HG02852 (cell line): ENCODE data around the gene RUBCN.
"Not testable (repeated sequence)": the region's sequence is repeated elsewhere in the genome, so short reads cannot be mapped to it uniquely, and the experiment has no call there.

Experiments
- ATAC-seq: cut with Tn5 transposase; IDR thresholded peaks from one replicate; pipeline ENCODE4 v1.9.1; 2021; ENCODE audit warnings: mild to moderate bottlenecking, moderate library complexity; ENCODE audit not compliant: unreplicated experiment

The RUBCN gene

DNA sequence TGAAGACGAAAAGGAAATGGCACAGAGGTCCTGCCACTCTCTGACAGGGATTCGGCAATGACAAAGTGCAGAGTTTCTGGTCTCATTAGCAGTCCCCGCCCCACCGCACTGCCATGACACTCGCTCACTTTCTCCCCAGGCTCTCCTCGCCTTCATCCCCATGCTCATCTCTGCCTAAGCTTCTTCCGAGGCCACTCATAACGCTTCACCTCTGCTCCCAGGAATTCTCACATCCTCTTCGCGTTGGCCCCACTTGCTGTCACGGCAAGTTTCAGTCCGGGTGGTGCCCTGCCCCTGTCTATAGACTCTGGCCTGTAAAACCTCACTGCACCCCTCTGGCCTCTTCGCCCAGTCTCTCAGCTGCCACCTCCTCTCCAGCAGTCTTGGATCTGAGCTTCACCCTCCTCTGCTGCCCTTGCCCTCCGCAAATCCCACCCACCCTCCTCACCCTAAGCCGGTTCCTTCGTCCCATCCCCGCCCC, 654 bp downstream of the RUBCN start:
- ATAC-seq: no peak

DNA sequence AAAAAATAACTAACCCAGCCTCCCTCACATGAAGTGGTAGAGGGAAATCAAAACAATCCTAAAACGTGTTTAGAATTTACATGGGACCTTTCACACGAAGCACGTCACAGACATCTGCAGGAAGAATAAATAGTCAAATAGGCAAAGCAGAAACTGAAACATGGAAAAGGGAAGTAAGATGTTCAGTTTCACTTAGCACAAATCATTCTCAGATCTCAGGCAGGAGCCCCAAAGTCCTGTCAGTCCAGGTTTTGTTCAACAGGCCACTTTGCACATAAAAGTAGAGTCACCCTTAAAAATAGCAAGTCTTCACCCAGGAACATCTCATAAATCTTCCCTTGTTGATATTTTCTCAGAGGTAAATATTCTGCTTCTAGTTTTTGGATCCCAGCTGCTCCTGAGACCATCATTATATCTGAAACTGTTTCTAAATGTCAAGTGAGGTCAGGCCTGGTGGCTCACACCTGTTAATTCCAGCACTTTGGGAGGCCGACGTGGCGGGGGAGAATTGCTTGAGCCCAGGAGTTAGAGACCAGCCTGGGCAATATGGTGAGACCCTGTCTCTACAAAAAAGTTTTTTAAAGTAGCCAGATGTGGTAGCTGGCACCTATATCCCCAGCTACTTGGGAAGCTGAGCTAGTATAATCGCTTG, 1.9 kb downstream of the RUBCN start:
- peak; percentile 34 for ATAC-seq

DNA sequence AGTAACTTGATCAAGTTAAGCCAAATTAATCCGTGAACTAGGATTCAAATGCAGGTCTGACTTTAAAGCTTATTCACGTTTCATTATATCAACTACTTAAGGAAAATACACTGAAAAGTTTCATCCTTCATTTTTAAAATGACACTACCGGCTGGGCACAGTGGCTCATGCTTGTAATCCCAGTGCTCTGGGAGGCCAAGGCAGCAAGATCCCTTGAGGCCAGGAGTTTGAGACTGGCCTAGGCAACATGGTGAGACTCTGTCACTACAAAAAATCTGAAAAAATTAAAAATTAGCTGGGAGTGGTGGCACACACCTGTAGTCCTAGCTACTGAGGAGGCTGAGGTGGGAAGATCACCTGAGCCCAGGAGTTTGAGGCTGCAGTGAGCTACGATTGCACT, 3.7 kb downstream of the RUBCN start:
- no peak for ATAC-seq

DNA sequence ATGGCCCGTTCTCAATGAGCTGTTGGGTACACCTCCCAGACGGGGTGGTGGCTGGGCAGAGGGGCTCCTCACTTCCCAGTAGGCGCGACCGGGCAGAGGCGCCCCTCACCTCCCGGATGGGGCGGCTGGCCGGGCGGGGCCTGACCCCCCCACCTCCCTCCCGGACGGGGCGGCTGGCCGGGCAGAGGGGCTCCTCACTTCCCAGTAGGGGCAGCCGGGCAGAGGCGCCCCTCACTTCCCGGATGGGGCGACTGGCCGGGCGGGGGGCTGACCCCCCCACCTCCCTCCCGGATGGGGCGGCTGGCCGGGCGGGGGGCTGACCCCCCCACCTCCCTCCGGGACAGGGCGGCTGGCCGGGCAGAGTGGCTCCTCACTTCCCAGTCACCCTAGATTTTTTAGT, 5.2 kb downstream of the RUBCN start:
- not testable (repeated sequence) for ATAC-seq

DNA sequence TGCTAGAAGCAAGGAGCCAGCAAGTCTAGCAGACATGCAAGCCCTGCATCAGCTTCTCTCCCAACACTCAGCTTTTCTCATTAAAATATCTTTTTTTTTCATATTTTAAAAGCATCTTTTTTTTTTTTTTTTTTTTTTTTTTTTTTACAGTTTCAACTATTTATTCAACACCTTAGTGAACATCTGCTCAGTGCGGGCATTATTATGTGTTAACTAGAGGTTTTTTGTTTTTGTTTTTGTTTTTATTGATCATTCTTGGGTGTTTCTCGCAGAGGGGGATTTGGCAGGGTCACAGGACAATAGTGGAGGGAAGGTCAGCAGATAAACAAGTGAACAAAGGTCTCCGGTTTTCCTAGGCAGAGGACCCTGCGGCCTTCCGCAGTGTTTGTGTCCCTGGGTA, 5.9 kb downstream of the RUBCN start:
- not testable (repeated sequence) for ATAC-seq

DNA sequence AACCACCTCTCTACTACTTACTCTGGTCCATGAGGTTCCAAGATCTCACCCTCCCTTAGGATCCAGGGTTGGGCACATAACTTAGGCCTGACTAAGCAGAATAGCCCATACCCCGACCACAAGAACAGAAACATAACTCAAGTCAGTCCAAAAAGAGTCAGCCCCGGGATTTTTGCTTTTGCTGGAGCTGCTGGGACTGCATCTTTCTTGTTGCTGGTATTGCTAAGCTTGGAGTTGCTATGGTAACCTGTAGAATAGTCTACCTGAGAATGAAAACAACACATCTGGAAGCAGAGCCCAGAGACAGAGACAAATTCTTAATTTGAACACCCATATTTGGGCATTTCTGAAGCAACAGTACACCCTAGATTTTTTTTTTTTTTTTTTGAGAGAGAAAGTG, 6.5 kb downstream of the RUBCN start:
- no peak for ATAC-seq

DNA sequence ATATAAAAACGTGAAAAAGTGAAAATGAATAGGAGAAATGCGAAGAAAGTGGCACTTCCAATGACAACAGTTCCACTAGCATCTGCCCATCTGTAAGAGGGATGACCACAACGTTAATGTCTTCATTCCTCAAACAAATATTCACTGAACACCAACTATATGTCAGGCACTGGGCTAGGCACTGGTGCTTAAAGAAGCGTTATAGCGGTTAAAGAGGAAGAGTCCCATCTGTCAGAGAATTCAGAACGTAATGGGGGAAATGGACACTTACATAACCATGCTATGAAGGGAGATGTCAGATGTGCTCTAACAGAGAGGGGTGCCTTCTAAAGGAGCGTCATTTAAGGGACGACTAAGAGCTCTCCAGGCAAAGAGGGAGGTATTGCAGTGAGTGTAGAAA, 8.2 kb downstream of the RUBCN start:
- ATAC-seq: no peak

DNA sequence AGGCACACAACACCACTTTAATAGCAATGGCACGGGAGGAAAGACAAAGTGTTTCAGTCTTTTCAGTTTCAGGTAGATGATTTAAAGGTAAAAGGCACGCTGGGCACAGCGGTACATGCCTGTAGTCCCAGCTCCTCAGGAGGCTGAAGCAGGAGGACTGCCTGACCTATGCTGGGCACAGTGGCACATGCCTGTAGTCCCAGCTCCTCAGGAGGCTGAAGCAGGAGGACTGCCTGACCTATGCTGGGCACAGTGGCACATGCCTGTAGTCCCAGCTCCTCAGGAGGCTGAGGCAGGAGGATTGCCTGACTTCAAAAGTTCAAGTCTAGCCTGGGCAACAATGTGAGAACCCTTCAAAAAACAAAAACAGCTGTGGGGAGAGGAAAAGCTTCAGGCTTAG, 8.8 kb downstream of the RUBCN start:
- ATAC-seq: not testable (repeated sequence)

DNA sequence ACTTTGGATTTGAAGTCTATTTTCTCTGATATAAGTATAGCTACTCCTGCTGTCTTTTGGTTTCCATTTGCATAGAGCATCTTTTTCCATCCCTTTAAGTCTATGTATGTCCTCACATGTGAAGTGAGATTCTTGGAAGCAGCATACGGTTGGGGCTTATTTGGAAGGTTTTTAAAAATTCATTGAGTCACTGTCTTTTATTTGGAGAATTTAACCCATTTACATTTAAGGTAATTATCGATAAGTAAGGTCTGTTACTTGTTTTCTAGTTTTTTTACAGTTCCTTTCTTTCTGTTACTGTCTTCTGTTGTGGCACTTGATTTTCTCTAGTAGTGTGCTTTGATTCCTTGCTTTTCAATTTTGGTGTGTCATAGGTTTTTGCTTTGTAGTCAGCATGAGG, 14.0 kb downstream of the RUBCN start:
- ATAC-seq: no peak

DNA sequence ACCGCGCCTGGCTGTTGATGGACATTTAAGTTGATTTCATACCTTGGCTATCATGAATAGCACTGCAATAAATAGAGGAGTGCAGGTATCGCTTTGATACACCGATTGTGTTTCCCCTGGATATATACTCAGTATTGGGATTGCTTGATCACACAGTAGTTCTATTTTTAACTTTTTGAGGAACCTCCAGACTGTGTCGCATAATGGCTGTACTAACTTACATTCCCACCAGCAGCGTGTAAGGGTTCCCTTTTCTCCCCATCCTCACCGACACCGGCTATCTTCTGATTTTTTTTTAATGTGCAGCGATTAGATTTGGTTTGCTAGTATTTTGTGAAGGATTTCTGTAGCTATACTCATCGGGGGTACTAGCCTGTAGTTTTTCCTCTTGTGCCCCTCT, 16.0 kb downstream of the RUBCN start:
- ATAC-seq: no peak

DNA sequence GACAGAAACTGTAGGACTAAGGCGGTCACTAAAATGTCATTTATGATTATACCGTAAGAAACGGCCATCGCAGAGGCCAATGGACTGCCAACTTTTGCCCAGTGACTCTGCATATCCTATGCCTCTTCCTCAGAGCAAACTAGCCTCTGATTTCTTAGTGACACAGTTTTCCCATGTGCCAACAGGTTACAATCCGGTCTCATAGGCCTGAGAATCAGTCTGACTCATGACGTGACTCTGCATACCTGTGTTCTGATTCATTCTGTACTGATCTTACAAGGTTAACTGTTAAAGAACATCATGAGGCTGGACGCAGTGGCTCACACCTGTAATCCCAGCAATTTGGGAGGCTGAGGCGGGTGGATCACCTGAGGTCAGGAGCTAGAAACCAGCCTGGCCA, 17.8 kb downstream of the RUBCN start:
- ATAC-seq: no peak

DNA sequence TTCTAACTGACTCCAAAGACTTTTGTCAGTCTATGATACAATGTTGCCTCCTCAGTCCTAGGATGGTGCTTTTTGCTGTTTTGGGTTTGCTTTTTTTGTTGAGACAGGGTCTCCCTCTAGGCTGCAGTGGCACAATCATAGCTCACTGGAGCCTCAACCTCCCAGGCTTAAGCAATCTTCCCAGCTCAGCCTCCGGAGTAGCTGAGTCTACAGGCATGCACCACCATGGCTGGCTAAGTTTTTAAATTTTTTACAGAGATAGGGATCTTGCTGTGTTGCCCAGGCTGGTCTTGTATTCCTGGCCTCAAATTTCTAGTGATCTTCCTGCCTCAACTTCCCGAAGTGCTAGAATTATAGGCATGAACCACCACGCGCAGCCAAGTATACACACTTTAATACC, 22.5 kb downstream of the RUBCN start:
- ATAC-seq: no peak

DNA sequence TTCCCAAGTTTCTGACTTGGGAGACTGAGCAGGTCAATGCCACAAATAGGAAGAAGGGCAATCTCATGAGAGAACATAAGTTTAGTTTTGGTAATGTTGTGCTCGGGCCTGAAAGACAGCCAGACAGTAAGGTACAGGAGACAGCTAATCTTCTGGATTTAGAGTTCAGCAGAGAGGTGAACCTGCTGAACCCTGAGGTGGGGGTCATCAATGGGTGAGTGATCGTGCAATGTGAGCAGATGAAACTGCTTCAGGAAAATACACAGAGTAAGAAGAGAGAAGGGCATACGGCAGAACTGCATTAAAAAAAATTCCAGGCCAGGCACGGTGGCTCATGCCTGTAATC, 23.3 kb downstream of the RUBCN start:
- ATAC-seq: no peak

DNA sequence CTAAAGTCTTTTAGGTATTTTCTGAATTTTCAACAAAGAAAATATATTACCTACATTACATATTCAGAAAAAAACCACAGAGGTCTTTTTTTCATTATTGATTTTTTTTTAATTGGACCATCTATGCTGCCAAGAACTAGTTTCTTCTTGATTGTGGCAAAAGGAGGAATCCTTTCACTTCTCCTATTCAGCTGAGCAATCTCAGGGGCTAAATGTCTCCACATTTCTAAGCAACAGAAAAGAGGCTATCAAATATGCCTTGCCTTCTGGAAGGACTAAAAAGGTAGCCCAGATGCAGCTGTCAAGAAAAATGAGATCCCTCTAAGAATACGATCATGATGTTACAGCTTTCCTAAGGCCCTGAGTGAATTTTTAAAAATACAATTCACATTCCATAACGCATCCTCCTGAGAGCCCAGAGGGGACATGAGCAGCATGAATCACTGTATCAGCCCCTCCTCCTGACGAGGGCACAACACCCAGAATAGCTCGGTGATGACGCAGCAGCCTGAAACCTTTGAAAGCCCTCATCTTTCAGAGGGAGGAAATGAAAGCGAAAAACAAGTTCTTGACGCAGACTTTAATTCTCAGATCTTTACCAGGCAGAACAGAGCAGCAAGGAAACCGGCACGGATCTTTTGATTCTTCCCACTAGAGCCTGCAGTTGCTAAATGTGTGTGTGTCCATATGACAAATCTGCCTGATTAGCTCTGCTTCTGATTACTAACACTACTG, 24.6 kb downstream of the RUBCN start:
- peak; percentile 92 for ATAC-seq

DNA sequence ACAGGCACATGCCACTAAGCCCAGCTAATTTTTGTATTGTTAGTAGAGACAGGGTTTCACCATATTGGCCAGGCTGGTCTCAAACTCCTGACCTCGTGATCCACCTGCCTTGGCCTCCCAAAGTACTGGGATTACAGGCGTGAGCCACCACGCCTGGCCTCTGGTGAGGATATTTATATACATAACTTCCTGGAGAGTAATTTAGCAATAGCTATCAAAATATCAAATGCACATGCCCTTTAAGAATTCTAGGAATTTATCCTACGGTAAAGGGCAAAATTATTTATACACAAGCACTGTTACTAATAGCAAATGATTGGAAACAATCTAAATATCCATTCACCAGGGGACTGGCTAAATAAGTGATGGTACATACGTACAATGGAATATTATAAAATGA, 25.7 kb downstream of the RUBCN start:
- not testable (repeated sequence) for ATAC-seq

DNA sequence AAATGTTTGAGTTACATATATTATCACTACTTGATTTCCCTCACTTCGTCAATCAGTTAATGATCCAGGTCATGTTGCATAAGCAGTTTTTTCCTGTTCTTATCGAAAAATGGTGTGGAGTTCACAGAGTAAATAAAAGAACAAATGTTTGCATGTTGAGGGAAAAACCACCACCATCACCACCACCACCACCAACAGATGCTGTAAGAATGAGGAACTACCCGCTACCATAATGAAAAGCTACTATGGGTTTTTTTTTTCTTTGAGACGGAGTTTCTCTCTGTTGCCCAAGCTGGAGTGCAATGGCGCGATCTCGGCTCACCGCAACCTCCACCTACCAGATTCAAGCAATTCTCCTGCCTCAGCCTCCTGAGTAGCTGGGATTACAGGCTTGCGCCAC, 27.6 kb downstream of the RUBCN start:
- ATAC-seq: no peak

DNA sequence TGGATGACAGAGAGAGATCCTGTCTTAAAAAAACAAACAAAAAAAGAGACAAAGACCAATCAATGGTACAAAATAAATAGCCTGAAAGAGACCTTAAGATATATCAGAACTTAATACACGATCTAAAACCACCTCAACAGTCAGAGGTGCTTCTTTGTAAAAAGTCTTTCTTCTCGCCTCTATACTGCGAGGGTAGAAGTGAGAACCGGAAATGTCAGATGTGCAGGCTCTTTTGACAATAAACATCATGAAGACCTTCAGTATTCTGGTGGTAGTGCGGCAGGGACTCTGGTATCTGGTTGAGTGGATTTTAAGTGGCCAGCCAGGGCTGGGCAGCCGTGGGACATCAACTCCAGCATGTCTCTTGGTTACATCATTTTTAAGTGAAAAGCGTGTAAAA, 30.0 kb downstream of the RUBCN start:
- ATAC-seq: no peak

DNA sequence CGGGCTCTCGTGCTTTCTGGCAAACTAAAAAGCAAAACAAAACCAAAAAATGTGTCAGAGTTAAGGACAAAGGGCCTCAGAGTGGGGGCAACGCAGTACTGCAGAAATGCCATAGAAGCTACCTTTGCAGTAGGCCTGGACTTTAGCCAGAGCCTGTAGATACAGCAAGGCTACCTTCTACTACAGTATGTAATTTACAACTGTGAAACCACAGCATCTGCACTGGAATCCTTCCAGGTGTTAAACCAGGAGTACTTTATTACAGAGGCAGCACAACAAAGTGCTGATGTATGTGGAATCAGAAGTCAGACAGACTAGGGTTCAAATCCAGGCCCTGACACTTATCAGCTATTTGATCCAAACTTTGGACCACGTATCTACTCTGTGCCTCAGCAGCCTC, 34.9 kb downstream of the RUBCN start:
- ATAC-seq: no peak

DNA sequence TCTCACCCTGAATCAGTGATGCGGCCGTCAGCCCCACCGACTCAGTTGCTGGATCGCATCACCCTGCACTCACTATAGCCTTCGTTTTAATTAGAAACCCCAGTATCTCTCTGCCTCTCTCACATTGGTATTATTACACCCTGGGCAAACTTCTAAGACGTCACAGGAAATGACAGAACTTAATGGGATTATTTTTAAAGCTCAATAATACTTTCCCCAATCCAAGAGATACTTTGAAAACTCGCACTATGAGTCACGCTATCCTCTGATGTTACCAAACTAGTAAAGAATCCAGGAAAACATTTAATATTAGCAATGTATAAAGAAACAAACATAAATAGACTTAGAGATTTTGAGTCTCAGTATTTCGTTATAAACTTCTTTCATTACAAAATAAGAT, 36.6 kb downstream of the RUBCN start:
- no peak for ATAC-seq

DNA sequence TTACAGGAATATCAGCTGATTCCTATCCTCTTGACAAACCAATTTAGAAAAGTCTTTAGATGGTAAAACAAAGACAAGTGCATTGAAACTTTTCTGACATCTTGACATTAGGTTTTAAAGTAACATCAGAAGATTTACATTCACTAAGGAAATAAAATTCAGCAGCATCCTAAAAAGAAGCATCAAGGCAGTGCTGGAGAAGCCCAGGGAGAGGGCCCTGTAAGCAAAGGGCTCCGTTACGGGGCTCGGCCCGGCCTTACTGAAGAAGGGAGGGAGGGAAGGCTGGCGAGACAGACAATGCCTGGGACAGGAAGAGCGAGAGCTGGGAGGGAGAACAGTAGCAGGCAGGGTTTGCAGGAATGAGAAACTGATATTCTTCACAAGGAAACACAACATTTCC, 39.3 kb downstream of the RUBCN start:
- no peak for ATAC-seq

DNA sequence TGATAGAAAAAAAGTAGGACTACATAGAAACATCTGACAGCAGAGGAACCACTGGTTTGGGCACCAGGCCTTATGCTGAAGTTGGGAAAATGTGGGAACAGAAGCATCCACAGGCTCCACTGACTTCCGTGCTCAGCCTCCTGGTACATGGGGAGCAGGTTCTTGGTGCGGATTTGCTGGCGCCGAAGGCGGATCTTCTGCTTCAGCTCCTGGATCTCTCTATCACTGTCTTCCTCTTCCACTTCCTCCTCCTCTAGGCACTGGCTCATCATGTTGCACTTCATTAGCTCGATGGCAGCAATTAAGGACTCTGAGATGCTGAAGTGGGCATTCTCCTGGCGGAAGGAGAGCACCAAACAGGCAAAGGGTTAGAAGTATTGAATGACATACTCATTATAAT, 42.5 kb downstream of the RUBCN start:
- no peak for ATAC-seq

DNA sequence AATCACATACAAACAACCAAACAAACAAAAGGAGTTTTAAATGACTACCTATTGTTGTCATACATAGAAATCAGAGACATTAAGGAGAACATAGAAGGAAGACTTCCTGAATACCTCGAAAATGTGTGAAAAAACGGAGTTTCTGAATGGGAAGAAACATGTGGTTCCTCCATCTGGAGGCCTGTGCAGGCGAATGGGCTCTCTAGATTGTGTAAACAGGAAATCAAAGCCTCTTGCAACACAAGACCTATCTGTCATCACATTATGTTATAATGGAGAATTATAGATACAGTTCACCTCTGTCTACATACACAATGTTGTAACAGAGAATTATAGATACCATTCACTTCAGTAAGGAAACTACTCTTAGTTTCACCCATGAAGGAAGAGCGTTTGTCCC, 44.1 kb downstream of the RUBCN start:
- ATAC-seq: no peak

DNA sequence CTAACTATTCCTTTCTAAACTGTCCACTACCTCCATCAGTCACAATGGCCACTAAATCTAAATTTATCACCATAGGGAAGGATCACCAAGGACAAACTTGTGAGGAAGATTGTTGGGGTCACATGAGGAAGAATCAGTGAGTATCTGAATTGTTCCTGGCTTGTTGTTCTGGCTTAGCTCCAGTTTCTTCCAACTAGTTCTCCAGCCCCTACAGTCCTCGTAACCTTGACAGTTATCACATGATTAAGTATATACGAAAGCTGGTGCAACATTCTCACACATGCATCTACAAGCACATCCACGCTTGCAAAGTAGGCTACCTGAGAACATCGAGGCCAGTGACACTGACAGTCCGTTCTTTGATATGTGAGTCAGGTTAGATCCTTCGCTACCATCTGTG, 46.0 kb downstream of the RUBCN start:
- ATAC-seq: no peak
